ENCODE results near the gene MVK. TPM values are rescaled to one million over a fixed set of nuclear protein-coding genes. Genes with fewer than 3 reads are reported as not detected.

The MVK gene
- polyA plus RNA-seq, 1 donor: 15.6 TPM

DNA sequence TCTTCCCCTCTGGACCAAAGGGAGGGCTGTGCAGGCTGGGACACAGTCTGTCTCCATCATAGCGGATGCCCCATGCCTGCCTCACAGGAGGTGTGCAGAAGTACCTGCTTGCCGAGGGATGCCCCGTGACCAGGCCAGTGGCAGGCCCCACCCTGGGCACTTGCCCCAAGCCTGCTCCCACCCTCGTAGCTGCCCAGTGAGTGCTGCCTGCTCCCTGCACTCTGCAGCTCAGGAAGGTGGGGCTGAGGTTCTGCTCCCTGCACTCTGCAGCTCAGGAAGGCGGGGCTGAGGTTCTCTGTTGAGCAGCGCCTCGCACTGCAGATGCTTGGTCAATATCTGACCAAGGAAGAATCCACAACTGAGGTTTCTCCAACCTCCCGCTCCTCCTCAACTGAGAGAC is 7.2 kb upstream of the MVK start:
- no peak for DNase-seq (ENCODE audit: low read depth)

DNA sequence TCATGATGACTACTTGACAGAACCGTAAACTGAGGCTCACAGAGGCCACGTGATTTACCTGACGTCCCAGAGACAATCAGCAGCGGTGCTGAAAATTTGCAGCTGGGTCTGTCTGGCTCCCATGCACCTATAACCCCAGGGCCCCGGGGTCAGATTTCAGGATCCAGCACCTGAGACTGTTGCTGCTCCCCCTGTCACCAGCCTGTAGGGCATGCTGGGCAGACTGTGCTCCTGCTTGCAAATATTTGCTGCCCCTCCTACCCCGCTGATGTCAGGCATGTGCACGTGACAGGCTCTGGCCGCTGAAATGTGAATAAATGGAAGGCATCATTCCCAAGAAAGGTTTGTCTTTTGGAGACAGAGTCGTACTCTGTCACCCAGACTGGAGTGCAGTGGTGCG is 6.3 kb upstream of the MVK start:
- DNase-seq (ENCODE audit: low read depth): no peak

DNA sequence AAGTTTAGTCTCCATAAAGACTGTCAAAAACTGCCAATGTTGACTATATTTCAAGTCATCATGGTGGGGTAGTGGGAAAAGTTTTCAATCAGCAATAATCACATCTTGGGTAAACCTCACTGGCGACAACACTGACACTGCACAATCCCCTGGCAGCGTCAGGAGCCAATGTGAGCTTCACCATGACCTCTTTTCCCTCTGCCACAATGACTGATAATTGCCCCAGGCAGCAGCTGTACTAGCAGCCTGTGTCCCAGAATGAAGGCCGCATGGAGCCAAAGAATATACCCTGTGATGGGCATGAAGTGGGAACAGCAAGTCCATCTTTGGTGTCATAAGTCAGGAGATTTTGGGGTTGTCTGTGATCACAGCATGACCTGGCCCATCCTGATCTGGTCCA is 5.6 kb upstream of the MVK start:
- no peak for DNase-seq (ENCODE audit: low read depth)

DNA sequence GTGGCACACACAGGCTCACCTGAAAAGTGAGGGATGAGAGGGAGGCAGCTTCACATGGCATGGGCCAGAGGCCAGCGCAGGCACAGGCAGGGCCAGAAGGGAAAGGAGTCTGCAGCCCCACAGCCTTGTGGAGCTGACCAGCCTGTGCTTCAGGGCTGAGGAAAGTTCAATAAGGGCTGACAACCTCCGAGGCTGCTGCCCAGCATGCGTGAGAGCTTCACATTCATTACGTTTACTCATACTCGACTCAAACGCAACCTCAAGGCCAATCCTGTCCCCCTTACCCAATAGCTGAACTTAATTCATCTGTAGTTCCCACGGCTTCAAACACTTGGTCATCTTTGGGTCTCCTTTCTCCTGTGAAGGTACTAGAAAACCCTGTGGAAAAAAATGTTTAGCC is 5.1 kb upstream of the MVK start:
- no peak for DNase-seq (ENCODE audit: low read depth)

DNA sequence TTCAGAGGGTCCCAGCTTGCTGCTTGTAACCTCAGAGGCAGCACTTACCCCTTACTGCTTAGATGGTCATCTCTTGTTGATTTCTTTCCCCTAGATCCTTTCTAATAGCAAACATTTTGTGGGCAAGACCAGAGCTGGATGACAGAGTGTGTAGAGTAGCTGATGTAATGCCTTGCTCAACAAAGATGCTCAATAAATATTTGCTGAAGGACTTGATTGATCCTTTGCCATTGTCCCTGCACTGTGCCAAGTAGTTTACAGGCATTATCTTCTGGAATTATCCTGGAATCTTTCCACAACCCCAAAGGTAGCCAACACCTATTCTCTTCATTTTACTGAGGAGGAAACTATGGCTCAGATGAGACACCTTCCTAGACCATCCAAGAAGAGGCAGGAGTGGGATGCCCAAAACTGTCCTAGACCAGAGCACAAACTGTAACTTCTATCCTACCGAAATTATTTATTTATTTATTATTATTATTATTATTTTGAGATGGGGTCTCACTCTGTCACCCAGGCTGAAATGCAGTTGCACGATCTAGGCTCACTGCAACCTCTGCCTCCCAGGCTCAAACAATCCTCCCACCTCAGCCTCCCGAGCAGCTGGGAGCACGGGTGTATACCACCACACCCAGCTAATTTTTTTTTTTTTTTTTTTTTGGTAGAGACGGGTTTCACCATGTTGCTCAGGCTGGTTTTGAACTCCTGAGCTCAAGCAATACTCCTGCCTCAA is 1.7 kb upstream of the MVK start:
- no peak for DNase-seq (ENCODE audit: low read depth)

DNA sequence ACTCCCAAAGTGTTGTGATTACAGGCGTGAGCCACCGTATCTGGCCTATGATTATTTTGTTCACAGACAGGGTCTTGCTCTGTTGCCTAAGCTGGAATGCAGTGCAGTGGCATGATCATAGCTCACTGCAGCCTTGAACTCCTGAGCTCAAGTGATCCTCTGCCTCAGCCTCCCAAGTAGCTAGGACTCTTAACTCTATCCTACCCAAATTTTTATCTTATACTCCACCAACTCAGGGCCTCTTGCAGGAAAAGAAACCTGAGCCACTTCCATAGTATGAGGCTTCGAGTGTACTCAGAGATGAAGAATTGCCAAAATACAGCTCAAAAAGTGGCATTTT is 1.1 kb upstream of the MVK start:
- no peak for DNase-seq (ENCODE audit: low read depth)

DNA sequence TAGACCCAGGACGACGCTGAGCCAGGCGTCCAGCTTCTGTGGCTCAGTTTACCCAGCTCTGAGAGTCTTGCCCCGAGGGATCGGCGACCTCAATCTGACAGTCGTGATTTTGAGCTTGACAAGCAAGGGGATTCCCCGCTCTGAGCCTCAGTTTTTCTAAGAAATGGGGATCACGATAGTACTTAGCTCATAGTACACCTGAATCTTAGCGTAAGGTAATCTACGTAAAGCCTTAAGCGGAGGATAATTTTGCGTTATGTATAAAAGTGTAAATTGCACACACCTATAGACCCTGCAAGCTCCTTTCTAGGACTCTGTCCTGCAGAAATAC is 285 bp downstream of the MVK start:
- no peak for DNase-seq (ENCODE audit: low read depth)

DNA sequence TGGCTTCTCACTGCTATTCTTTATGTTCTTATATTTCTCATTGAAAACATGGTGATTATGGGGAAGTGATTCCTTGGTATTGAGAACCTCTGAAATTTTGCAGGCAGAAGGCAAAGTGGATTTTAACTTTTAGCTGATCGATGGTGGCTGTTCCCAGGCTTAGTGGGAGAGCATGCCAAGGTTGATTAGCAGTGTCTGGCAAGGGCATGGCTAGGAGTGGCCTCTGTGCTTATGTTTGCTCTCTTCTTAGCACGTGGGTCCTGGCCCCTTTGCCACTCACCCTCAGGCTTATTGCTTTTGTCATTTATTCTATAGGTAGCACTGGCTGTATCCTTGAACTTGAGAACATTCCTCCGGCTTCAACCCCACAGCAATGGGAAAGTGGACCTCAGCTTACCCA is 2.1 kb downstream of the MVK start:
- DNase-seq (ENCODE audit: low read depth): no peak

DNA sequence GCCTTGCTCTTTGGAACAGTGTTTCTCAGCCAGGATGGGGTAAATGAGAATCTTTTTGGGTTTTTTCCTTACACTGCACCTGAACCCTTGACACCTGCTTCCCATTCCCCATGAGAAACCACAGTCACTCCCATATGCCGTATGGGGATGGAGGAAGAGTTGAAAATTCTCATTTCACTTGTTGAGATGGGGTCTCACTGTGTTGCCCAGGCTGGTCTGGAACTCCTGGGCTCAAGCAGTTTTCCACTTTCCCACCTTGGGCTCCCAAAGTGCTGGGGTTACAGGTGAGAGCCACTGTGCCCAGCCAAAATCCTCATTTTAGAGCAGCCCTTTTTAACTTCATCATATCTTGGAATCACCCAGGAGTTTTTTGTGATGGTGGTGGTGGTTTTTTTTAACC is 3.7 kb downstream of the MVK start:
- no peak for DNase-seq (ENCODE audit: low read depth)

DNA sequence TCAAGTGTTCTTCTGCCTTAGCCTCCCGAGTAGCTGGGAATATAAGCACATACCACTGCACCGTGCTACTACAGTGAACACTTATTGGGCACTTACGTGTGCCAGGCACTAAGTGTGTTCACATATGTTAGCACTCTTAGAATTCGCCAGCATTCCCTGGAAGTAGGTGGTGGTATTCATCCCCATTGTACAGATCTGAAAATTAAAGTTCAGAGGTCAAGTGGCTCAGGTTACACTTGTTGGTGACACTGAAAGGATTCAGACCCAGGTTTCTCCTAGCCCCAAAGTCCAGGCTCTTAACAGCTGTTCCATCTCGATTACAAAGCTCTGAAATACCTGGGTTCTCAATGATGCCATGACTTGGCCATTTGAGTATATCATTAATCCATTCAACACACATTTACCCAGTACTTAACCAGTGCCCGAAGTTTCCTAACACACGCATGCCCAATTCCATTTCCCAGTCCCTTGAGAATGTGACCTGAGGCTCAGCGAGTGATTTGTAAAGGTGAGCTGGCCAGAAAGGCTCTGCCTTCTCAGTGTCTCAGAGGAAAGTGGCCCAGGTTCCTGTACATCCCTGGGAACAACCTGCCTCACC is 4.8 kb downstream of the MVK start:
- no peak for DNase-seq (ENCODE audit: low read depth)

DNA sequence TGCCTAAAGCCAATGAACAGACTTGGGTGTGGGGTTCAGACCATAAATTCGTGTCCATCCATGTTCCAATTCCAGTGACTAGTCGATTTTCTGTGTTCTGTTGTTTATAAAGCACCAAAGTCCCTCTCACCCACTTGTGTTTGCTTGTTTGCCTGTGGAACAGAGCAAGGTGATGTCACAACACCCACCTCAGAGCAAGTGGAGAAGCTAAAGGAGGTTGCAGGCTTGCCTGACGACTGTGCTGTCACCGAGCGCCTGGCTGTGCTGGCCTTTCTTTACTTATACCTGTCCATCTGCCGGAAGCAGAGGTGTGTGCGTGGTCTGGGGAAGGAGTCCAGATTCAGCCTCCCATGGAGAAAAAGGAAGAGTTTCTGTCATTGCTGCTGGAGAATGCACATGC is 6.0 kb downstream of the MVK start:
- DNase-seq (ENCODE audit: low read depth): no peak

DNA sequence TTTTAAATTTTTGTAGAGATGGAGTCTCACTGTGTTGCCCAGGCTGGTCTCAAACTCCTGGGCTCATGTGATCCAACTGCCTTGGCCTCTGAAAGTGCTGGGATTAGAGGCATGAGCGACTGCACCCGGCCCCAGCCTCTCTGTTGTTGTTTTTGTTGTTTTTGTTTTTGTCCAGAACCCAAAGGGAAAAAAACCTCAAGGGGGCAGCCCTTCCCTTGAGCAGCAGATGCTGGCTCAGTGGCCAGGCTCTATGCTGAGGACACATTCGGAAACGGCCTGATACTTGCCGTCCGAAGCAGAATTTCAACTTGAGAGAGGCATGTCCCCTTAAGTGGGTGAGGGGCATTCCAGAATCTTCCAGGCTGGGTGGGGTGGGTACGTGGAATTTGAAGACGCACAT is 6.7 kb downstream of the MVK start:
- no peak for DNase-seq (ENCODE audit: low read depth)

DNA sequence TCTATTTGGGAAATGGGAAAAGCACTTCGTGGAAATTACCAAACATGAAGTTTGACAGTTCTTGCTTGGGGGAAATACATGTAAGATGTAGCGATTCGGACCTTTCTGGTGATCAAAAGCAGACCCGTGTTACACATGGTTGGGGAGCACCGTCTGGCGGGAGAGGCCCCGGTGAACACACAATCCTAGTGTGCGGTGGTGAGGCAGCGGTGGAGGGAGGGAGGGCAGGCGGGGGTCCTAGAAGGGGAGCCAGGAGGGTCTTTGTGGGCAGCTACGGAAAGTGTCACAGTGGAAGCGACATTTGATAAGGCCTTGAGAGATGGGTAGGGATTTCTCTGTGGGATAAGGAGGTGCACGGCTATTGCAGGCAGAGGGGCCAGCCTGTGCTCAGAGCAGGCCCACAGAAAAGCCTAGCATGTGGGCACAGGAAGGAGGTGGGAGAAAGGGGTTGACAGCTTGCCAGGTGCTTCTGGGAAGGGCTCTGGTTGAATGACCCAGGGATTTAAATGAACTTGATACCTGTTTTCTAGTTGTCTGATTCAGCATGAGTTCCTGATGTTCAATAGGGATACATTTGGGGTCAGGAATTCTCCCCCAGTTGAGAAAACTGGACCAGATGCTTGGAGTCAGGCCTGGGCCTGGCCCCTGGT is 7.2 kb downstream of the MVK start:
- DNase-seq (ENCODE audit: low read depth): no peak

DNA sequence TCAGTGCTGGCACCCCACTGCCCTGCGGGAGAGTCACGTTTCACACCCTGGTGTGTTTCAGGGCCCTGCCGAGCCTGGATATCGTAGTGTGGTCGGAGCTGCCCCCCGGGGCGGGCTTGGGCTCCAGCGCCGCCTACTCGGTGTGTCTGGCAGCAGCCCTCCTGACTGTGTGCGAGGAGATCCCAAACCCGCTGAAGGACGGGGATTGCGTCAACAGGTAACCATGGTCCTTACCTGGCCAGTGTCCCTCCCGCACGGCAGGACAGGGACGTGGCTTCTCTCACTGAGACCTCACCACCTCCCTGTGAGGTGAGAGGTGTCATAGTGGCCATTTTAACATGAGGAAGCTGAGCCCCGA is 7.7 kb downstream of the MVK start:
- no peak for DNase-seq (ENCODE audit: low read depth)

DNA sequence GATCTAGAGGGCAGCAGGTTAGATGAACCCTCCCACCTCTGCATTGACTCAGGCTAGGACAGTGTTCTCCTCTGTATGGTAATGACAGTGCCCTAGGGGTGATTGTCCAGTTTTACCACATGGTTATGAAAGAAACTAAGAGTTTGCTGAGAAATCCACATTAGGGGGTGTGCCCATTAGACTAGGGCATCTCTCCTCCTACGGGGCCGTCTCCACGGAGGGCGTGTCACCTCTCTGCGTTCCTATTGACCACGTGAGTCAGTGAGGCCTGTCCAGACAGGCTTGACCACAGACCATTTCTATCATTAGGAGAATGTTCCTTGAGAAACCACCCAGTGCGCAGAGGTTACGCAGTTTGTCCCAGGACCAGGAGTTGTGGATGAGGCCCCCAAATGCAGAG is 8.3 kb downstream of the MVK start:
- no peak for DNase-seq (ENCODE audit: low read depth)

DNA sequence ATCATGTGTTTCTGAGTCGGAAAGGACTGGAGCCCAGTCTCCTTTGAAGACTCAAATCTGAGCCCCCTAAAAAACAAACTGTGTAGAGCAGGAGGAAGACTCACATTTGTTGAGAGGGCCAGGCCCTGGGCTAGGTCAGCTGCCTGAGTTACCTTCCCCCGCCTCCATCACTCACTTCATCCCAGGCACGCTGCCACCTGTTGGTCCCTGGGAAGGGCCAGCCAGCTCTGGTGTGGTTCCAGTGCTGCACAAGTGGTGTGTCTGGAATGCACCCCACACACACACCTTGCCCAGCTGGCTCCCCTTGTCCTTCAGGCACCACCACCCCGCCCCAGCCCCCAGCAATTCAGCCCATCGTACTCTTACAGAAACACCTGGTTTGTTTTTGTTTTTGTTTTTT is 9.0 kb downstream of the MVK start:
- no peak for DNase-seq (ENCODE audit: low read depth)

DNA sequence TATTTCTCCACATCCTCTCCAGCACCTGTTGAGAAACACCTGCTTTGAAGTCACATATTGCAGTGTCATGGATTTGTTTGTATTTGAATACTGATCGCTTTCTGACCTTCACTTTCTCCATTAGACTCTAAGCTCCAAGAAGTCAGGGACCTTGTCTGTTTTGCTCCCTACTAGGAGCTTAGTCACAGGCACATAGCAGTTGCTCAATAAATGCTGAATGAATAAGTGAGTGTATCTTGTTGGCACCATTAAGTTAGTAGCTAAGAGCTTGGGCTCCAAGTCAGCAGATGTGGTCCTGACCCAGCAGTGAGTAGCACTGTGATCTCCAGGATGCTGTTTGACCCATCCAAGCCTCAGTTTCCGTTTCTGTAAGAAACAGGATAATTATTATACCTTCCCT is 10.1 kb downstream of the MVK start:
- DNase-seq (ENCODE audit: low read depth): no peak

DNA sequence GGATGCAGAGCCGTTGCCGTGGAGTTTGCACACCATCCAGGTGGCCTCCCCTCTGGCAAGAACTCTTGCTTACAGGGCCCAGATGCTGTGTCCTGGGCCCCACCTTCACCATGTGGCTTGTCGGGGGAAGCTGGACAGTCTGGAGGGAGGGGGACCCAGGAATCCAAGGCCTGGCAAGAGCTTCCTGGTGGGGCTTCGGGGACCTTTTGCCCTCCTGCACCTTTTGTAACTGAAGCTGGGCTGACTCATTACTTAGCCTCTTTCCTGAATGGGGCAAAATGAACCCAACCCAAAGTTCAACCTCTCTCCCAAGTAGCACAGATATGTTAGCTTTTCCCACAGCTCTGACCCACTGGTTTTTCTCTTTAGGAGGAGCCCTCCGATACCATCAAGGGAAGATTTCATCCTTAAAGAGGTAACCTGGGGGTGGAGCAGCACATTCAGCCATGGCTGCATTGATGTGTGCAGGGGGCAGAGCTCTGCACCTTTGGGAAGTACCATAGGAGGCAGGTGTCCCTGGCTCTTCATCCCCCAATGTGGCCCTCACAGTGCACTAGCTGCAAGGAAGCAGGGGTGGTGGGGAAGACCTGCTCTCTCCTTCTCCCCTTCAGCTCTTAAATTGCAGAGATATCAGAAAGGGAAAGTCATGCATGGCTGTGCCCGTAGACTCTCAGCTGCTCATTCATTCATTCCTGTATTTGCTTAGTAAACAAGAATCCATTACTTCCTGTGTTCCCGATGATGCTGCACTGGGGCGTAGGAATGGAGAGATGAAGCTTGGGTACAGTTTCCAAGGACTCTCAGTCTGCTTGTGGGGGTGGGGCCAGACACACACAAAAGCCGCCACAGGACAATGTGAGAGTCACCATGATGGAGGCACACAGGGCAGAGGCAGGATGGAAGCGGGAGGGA is 13.0 kb downstream of the MVK start:
- DNase-seq (ENCODE audit: low read depth): no peak

DNA sequence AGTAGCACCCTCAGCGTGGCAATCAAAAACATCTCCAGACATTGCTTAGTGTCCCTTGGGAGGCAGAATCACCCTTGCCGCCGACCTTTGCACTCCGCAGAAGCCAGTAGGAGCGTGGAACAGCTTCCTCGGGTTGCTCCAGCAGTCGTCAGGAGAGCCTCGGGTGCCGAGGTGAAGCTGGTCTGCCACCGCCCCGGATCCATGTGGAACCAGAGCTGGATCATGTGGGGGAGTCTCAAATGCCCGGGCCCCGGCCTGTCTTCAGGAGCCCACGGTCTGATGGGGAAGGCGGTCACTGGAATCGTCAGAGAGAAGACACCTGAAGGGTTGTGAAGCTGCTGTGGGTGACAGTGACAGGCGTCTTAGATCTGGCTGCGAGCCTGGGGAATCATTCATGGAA is 14.3 kb downstream of the MVK start:
- no peak for DNase-seq (ENCODE audit: low read depth)

DNA sequence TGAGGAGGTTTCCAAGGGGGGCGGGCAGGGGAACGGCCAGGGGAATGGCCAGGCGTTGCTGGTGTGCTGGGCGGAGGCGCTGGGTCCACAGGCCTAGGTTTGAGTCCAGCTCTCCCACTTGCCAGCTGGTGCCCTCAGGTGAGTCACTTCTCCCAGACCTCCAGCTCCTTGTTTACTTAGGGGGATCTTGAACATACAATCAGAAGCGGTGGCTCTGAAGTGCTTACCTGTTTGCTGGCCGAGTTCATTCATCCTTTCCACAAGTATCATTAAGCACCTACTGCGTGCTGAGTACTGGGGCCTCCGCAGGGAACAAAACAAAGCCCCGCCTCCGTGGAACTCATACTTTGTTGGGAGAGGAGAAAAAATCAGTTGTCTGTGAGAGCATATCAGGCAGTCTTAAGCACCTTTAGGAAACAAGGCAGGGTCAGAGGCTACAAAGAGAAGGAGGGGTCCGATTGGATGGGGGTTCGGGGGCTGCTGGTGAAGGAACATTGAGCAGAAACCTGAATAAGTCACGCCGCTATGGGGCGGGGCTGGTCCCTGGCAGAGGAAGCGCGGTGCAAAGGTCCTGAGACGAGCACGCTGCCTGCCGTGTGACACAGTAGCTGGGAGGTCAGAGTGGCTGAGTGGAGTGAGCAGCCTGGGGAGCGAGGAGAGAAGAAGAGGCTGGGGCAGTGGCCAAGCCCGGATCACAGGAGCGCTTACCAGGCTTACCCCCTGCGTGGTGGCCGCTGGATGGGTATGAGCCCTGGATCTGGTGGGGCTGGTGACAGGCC is 15.1 kb downstream of the MVK start:
- no peak for DNase-seq (ENCODE audit: low read depth)

DNA sequence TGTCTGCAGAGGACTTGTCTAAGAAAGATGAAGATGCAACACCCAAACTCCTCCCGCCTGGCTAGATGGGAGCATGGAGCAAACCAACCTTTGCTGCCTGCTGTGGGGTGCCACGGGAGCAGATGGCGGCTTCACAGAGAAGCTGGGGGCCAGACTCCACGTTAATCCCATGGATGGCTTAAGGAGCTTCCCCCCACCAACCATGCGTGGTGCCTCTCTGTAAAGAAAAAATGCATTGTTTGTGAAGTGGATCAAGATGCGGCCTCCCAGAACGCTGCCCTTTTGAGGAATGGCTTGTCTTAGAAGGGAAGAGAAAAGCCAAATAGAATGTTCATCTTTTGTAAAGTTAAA is 15.6 kb downstream of the MVK start:
- no peak for DNase-seq (ENCODE audit: low read depth)

DNA sequence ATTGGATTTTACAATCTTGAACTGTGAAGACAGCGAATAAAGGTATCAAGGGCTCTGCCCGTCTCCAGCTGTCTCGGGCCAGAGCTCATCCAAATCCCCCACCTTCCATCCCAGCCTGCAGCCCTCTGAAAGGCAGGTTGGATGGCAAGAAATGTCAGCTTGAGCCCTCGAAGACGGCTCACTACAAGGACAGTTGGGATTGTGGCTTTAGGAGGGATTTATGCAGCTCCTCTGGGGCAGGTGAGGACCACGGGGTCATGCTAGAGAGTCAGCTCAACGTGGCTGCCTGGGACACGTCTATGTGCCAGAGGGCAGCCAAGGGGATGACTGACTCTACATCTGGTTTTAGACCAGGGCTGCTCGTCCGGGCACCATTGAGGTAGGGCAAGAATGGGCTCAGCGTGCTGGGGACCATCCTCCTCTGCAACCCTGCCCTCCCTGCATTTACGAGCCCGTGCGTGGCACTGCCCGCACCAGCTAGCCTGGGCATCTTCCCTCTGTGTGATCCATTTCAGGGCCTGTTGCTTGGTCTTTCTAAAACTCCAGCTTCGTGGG is 16.2 kb downstream of the MVK start:
- no peak for DNase-seq (ENCODE audit: low read depth)

All from forelimb muscle (tissue), 1 donor.